Smooth muscle cell (in vitro differentiated cells): ENCODE results near the gene SMAD3. TPM values are rescaled to one million over a fixed set of nuclear protein-coding genes. Genes with fewer than 3 reads are reported as not detected.

Experiments used
- DNase-seq: peaks from one replicate; lab custom pipeline; 2025; ENCODE audit not compliant: unreplicated experiment; lab: John Stamatoyannopoulos, UW
- H2AFZ ChIP-seq: fragments of 200-600 bp; sonication (generic); 2 replicates; pipeline ENCODE4 v1.6.0; 2016; ENCODE audit warnings: antibody characterized with exemption, low read depth, mild to moderate bottlenecking
- H3F3A ChIP-seq: fragments of 200-600 bp; sonication (generic); 2 replicates; pipeline ENCODE4 v1.6.0; 2017; ENCODE audit warnings: antibody characterized with exemption, low read depth
- H3K27ac ChIP-seq: fragments of 200-600 bp; sonication (generic); 2 replicates; pipeline ENCODE4 v1.5.1; 2016; ENCODE audit warnings: low read depth, mild to moderate bottlenecking
- H3K27me3 ChIP-seq: fragments of 200-600 bp; sonication (generic); 2 replicates; pipeline ENCODE4 v1.6.1; 2016; ENCODE audit warnings: low read depth, mild to moderate bottlenecking
- H3K36me3 ChIP-seq: fragments of 200-600 bp; sonication (generic); 2 replicates; pipeline ENCODE4 v1.5.1; 2016; ENCODE audit warnings: low read depth
- H3K4me1 ChIP-seq: fragments of 200-600 bp; sonication (generic); 2 replicates; pipeline ENCODE4 v1.5.1; 2016; ENCODE audit warnings: low read depth
- H3K4me2 ChIP-seq: fragments of 200-600 bp; sonication (generic); 2 replicates; pipeline ENCODE4 v1.6.0; 2016; ENCODE audit warnings: mild to moderate bottlenecking
- H3K4me3 ChIP-seq: fragments of 200-600 bp; sonication (generic); 2 replicates; pipeline ENCODE4 v1.5.1; 2016; ENCODE audit warnings: mild to moderate bottlenecking
- H3K79me2 ChIP-seq: fragments of 200-600 bp; sonication (generic); 2 replicates; pipeline ENCODE4 v1.6.0; 2016; ENCODE audit warnings: low read depth, mild to moderate bottlenecking
- H3K9ac ChIP-seq: fragments of 200-600 bp; sonication (generic); 2 replicates; pipeline ENCODE4 v1.6.0; 2016; ENCODE audit warnings: low read depth
- H3K9me3 ChIP-seq: fragments of 200-600 bp; sonication (generic); replicated peaks from 2 replicates; pipeline ENCODE4 v1.5.1; 2016; ENCODE audit warnings: low read depth
- H4K20me1 ChIP-seq: fragments of 200-600 bp; sonication (generic); 2 replicates; pipeline ENCODE4 v1.6.0; 2016; ENCODE audit warnings: low read depth
- WGBS: methylation state at CpG from one replicate; pipeline ENCODE4 v1.1.7; 2016; ENCODE audit warnings: low lambda C conversion rate; 5-methylcytosine and 5-hydroxymethylcytosine counted together
- polyA plus RNA-seq: library from polyadenylated mRNA; unstranded; fragments of >200 nt; fragmentation: Nextera tagmentation; extraction: Ambion mirVana; gene quantifications from 2 replicates; pipeline ENCODE4 v1.2.1, GENCODE V29; 2016
- total RNA-seq: library from RNA; depleted of rRNA; stranded (reverse); fragments of >200 nt; gene quantifications from 2 replicates; pipeline ENCODE4 v1.2.3, GENCODE V29; 2014
- TF ChIP-seq, protein P1 (sequence below): fragments of 200-600 bp; sonication (generic); IDR thresholded peaks from 2 replicates; pipeline ENCODE4 v1.5.1; 2017; ENCODE audit warnings: borderline replicate concordance, mild to moderate bottlenecking, antibody characterized with exemption; ENCODE audit not compliant: insufficient read depth, poor library complexity, severe bottlenecking

The SMAD3 gene
- total and polyA plus RNA-seq, 2 experiments from 2014 or later, result 20.2 to 21.9 TPM

DNA sequence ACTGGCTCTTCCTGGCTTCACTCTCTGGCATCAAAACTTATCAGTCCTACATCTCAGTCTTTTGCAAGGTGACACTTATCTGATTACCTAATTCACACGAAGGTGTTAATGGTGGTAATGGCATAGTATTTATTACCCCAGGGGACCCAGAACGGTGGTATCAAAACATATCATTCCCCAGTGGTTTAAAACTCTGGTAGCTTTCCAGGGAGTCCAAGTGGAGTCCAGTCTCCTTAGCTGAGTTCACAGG is 41.3 kb downstream of the SMAD3 start:
- Histone ChIP-seq H3K9ac (peak overlapping the region; percentile 82), H2AFZ (no peak overlapping the region), H3F3A (peaks cover 29% of the 10 kb centered on the region), H3K4me1 (peaks cover 28% of the 10 kb centered on the region), H3K4me3 (no peak overlapping the region), H3K27me3 (no peaks in the 10 kb centered on the region), H3K27ac (peak overlapping the region; percentile 96), H3K9me3 (no peaks in the 10 kb centered on the region), H3K4me2 (peak overlapping the region; percentile 71), H4K20me1 (peaks cover 30% of the 10 kb centered on the region), H3K36me3 (peaks cover 8% of the 10 kb centered on the region), H3K79me2 (peaks cover 68% of the 10 kb centered on the region)
- DNase-seq, result no peak
- WGBS, result 8% methylated on average over 2 of the region's 2 CpGs
- TF ChIP-seq, protein P1, sequence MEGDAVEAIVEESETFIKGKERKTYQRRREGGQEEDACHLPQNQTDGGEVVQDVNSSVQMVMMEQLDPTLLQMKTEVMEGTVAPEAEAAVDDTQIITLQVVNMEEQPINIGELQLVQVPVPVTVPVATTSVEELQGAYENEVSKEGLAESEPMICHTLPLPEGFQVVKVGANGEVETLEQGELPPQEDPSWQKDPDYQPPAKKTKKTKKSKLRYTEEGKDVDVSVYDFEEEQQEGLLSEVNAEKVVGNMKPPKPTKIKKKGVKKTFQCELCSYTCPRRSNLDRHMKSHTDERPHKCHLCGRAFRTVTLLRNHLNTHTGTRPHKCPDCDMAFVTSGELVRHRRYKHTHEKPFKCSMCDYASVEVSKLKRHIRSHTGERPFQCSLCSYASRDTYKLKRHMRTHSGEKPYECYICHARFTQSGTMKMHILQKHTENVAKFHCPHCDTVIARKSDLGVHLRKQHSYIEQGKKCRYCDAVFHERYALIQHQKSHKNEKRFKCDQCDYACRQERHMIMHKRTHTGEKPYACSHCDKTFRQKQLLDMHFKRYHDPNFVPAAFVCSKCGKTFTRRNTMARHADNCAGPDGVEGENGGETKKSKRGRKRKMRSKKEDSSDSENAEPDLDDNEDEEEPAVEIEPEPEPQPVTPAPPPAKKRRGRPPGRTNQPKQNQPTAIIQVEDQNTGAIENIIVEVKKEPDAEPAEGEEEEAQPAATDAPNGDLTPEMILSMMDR, result no peak

DNA sequence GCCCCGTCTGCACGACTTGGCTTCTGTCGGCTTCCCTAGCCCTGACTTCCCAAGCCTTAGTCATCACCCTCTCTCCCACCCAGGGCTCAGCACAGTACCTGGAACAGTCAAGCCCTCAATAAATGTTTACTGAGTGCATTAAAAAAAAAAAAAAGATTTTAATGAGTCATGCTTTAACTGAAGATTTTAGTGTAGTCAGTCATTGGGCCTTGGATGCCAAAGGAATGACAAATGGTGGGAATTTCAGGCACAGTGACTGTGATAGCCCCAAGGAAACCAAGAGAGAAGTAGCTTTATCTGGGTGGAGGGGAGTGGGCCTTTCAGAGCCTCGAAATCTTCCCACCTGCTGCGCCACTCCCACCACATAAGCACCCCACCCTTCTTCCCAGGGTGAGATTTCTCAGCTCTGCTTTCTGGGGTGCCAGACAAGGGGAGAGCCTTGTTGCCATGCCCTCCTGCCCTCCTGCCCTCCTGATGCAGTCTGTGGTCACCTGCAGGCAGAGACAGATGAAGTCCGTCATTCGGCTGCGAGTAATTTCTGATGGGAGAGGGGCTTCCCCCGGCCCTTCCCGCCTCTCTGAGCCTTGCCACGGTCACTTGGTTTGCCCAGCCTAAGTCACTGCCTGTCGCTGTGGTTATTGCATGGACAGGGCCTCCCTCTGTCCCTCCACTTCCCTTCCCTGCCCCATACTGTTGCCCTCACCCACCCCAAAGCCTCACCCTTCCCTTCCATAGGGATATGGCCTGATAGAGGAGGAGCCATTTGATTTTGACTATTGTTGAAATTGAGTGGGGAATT is 41.8 kb downstream of the SMAD3 start:
- Histone ChIP-seq H3K9ac (peak overlapping the region; percentile 85), H3K27ac (peak overlapping the region; percentile 96), H3K79me2 (peaks cover 68% of the 10 kb centered on the region), H3K4me3 (no peak overlapping the region), H3K9me3 (no peaks in the 10 kb centered on the region), H4K20me1 (peaks cover 25% of the 10 kb centered on the region), H3F3A (peaks cover 29% of the 10 kb centered on the region), H3K27me3 (no peaks in the 10 kb centered on the region), H3K36me3 (peaks cover 9% of the 10 kb centered on the region), H3K4me2 (peak overlapping the region; percentile 71), H3K4me1 (peaks cover 28% of the 10 kb centered on the region), H2AFZ (no peak overlapping the region)
- 50% methylated on average over 12 of the region's 12 CpGs for WGBS
- DNase-seq, result no peak
- TF ChIP-seq, protein P1, result no peak

DNA sequence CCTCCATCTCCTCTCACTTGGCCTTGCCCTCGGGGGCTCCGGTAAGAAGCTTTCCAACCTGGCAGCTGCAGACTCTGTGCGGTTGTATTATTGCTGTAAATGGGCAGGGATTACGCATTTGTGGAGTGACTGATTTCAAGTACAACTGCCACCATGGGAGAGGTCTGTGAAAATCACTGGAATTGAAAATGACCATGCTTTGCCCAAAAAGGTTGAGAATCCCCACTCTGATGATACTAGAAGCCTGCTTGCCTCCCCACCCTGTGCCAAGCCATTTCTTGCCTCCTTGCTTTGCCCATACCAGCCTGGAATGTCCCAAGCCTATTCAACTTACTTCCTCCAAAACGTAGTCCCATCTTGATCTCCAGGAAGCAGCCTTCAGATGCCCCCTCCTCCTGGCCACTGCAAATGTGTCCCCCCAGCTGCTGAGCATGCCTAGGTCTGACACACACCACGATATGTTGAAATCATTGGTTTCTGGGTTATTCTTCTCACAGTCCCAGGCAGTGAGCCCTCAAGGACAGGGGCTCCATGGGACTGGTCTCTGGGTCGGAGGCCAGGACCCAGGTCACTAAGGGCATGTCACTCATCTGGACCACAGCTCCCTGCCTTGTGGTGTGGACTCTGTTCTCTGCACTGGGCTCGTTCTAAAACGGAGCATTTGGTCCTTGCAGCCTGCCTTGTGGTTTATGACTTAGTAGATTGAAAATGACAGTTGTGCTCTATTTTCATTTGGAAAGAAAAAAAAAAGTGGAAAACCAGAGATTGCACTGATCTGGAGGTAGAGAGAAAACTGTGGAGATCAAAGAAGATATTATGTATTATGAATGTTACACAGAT is 42.9 kb downstream of the SMAD3 start:
- DNase-seq, result no peak
- peaks cover 18% of the 10 kb centered on the region for H4K20me1 ChIP-seq
- peaks cover 28% of the 10 kb centered on the region for H3K4me1 ChIP-seq
- peak overlapping the region; percentile 44 for H3K4me2 ChIP-seq
- H3K9me3 ChIP-seq, result no peaks in the 10 kb centered on the region
- H3K27me3 ChIP-seq, result no peaks in the 10 kb centered on the region
- no peak overlapping the region for H3K9ac ChIP-seq
- peaks cover 9% of the 10 kb centered on the region for H3K36me3 ChIP-seq
- no peak overlapping the region for H2AFZ ChIP-seq
- WGBS, result 65% methylated on average over 9 of the region's 9 CpGs
- TF ChIP-seq, protein P1, result no peak
- peaks cover 29% of the 10 kb centered on the region for H3F3A ChIP-seq
- peak overlapping the region; percentile 96 for H3K27ac ChIP-seq
- peaks cover 59% of the 10 kb centered on the region for H3K79me2 ChIP-seq
- no peak overlapping the region for H3K4me3 ChIP-seq
